ENCODE data around the gene CBX5. TPM values are rescaled to one million over a fixed set of nuclear protein-coding genes. Genes with fewer than 3 reads are reported as not detected.

Gene CBX5
- total and polyA plus RNA-seq, 2 donors (not counting 1 experiment from before 2014, with no cell fraction given), result 27.7 to 64.0 TPM

DNA sequence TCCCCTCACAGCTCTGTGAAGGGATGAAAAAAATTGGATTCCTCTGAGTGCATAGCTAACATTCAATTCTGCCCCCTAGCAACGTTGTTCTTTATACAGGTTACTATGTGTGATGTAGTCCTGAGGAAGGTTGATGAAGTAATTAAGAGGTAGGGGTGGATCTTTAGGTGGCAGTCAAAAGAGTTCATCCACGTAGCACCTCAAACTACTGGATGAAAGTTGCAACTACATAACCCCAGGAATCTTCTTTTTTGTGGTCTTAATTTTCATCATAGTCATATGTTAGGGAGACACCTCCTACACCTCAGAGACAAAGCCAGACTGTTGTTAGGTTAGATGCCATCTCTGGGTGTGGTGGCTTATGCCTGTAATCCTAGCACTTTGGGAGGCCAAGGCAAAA is 31.1 kb upstream of the CBX5 start:
- H3K4me1 ChIP-seq (ENCODE audit: control insufficient read depth, extremely low read depth, insufficient read depth, low read length), result no peaks in the 10 kb centered on the region
- no peak overlapping the region for H3K27ac ChIP-seq (ENCODE audit: insufficient read depth, low read length)
- no peak overlapping the region for H3K4me2 ChIP-seq (ENCODE audit: extremely low read depth, insufficient read depth, low read length)
- H3K9ac ChIP-seq (ENCODE audit: insufficient read depth, low read length), result no peak overlapping the region
- H2AFZ ChIP-seq (ENCODE audit: low read length), result no peak overlapping the region
- no peaks in the 10 kb centered on the region for H3K9me3 ChIP-seq (ENCODE audit: control insufficient read depth, insufficient read depth, low read depth, low read length)
- H3K36me3 ChIP-seq (ENCODE audit: control insufficient read depth, insufficient read depth, low read length), result no peaks in the 10 kb centered on the region
- DNase-seq (ENCODE audit: low read depth in 2 of 2), result no peak
- no peaks in the 10 kb centered on the region for H4K20me1 ChIP-seq (ENCODE audit: control insufficient read depth, extremely low read depth, insufficient read depth, low read length)
- no peaks in the 10 kb centered on the region for H3K79me2 ChIP-seq (ENCODE audit: control insufficient read depth, insufficient read depth, low read length)
- TF ChIP-seq, protein P1, sequence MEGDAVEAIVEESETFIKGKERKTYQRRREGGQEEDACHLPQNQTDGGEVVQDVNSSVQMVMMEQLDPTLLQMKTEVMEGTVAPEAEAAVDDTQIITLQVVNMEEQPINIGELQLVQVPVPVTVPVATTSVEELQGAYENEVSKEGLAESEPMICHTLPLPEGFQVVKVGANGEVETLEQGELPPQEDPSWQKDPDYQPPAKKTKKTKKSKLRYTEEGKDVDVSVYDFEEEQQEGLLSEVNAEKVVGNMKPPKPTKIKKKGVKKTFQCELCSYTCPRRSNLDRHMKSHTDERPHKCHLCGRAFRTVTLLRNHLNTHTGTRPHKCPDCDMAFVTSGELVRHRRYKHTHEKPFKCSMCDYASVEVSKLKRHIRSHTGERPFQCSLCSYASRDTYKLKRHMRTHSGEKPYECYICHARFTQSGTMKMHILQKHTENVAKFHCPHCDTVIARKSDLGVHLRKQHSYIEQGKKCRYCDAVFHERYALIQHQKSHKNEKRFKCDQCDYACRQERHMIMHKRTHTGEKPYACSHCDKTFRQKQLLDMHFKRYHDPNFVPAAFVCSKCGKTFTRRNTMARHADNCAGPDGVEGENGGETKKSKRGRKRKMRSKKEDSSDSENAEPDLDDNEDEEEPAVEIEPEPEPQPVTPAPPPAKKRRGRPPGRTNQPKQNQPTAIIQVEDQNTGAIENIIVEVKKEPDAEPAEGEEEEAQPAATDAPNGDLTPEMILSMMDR (conservative IDR thresholded peaks at IDR 0.05 in 1 of 2, IDR thresholded peaks at IDR 0.05 in 1 of 2; ENCODE audit: low read depth in 1 of 2, low read length in 2 of 2), result no peak
- no peak for TF ChIP-seq EZH2 (IDR thresholded peaks at IDR 0.05; ENCODE audit: low read length, missing control alignments)
- no peaks in the 10 kb centered on the region for H3K27me3 ChIP-seq (ENCODE audit: control insufficient read depth, insufficient read depth, low read length)
- H3K4me3 ChIP-seq (replicated peaks in 1 of 4; ENCODE audit: control extremely low read depth in 1 of 4, insufficient read depth in 1 of 4, low read depth in 3 of 4, low read length in 4 of 4), result no peak overlapping the region

DNA sequence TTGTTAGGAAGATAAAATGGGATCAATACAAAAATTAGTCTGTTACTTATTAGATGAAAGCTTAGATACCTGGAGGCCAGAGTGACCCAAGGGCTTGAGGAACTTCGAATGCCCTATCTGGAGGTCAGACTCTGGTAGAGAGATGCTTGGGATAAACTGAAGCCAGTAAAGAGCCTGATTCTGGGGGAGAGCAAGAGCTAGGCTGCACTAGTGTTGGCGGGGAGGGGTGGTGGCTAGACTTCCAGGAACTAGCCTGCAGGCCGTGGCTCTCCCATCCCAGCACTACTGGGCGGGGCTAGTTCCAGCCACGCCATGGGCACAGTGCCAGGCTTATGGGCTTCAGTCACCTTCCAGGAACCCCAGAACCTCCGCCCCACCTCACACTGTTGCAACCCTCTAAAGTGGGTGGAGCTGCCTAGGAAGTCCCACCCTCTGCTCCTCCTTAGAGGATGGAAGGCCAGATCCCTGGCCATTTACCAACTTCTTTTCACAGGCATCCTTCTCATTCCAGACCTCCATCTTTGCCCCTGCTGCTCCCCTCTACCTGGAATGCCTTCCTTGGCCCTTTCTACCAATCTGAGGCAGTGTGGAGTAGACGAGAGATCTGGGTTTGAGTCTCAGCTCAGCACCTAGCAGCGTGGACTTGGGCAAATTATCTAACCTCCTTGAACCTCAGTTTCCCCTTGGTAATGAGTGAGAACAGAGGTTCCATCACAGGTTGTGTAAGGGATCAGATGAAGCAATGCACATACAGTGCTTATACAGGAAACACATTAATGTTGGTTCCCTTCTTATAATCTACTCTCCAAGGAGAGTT is 27.2 kb upstream of the CBX5 start:
- Histone ChIP-seq H2AFZ (ENCODE audit: low read length) (no peak overlapping the region), H3K9me3 (ENCODE audit: control insufficient read depth, insufficient read depth, low read depth, low read length) (no peaks in the 10 kb centered on the region), H3K27ac (ENCODE audit: insufficient read depth, low read length) (no peak overlapping the region), H3K4me3 (replicated peaks in 1 of 4; ENCODE audit: control extremely low read depth in 1 of 4, insufficient read depth in 1 of 4, low read depth in 3 of 4, low read length in 4 of 4) (no peak overlapping the region), H3K27me3 (ENCODE audit: control insufficient read depth, insufficient read depth, low read length) (peaks cover 15% of the 10 kb centered on the region), H3K79me2 (ENCODE audit: control insufficient read depth, insufficient read depth, low read length) (no peaks in the 10 kb centered on the region), H3K36me3 (ENCODE audit: control insufficient read depth, insufficient read depth, low read length) (no peaks in the 10 kb centered on the region), H3K4me2 (ENCODE audit: extremely low read depth, insufficient read depth, low read length) (no peak overlapping the region), H4K20me1 (ENCODE audit: control insufficient read depth, extremely low read depth, insufficient read depth, low read length) (no peaks in the 10 kb centered on the region), H3K9ac (ENCODE audit: insufficient read depth, low read length) (no peak overlapping the region), H3K4me1 (ENCODE audit: control insufficient read depth, extremely low read depth, insufficient read depth, low read length) (peaks cover 4% of the 10 kb centered on the region)
- peak; percentile 55 to 67 for DNase-seq (ENCODE audit: low read depth in 2 of 2)
- no peak for TF ChIP-seq EZH2 (IDR thresholded peaks at IDR 0.05; ENCODE audit: low read length, missing control alignments)
- TF ChIP-seq, protein P1 (conservative IDR thresholded peaks at IDR 0.05 in 1 of 2, IDR thresholded peaks at IDR 0.05 in 1 of 2; ENCODE audit: low read depth in 1 of 2, low read length in 2 of 2), result no peak

DNA sequence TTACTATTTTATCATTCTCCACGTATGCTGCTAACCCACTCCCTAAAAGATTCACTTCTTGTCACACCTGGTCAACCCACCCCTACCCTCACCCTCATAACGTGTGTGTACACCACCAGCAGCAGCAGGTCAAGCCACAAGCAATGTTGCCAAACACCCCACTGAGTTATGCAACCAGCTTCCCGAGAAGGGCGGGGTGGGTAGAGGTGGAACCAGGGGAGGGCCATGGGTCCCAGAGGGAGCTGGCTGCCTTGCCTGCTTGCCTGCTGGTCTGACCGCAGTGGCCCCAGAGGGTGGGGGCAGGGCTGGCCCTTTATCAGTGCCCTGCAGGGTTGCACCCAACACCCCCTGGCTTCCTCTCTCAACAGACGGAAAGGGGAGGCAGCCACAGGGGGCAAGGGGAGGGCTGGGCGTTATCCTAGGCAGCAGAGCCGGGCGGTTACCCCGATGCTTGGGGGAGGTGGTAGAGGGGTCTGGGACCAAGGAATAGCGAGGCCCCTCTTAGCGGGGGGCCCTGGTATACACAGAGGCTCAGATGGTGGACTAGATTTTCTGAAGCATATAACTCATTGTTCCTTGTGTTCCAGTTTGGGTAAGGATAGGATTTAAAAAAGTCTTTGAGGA is 24.4 kb upstream of the CBX5 start:
- H3K27me3 ChIP-seq (ENCODE audit: control insufficient read depth, insufficient read depth, low read length), result peaks cover 29% of the 10 kb centered on the region
- no peak overlapping the region for H3K4me3 ChIP-seq (replicated peaks in 1 of 4; ENCODE audit: control extremely low read depth in 1 of 4, insufficient read depth in 1 of 4, low read depth in 3 of 4, low read length in 4 of 4)
- peaks cover 16% of the 10 kb centered on the region for H3K4me1 ChIP-seq (ENCODE audit: control insufficient read depth, extremely low read depth, insufficient read depth, low read length)
- TF ChIP-seq, protein P1 (conservative IDR thresholded peaks at IDR 0.05 in 1 of 2, IDR thresholded peaks at IDR 0.05 in 1 of 2; ENCODE audit: low read depth in 1 of 2, low read length in 2 of 2), result no peak
- peak; percentile 56 for TF ChIP-seq EZH2 (IDR thresholded peaks at IDR 0.05; ENCODE audit: low read length, missing control alignments)
- no peaks in the 10 kb centered on the region for H3K79me2 ChIP-seq (ENCODE audit: control insufficient read depth, insufficient read depth, low read length)
- no peaks in the 10 kb centered on the region for H3K9me3 ChIP-seq (ENCODE audit: control insufficient read depth, insufficient read depth, low read depth, low read length)
- no peak overlapping the region for H3K4me2 ChIP-seq (ENCODE audit: extremely low read depth, insufficient read depth, low read length)
- H3K36me3 ChIP-seq (ENCODE audit: control insufficient read depth, insufficient read depth, low read length), result no peaks in the 10 kb centered on the region
- H4K20me1 ChIP-seq (ENCODE audit: control insufficient read depth, extremely low read depth, insufficient read depth, low read length), result no peaks in the 10 kb centered on the region
- peak; percentile 56 to 57 for DNase-seq (ENCODE audit: low read depth in 2 of 2)
- no peak overlapping the region for H3K27ac ChIP-seq (ENCODE audit: insufficient read depth, low read length)
- H3K9ac ChIP-seq (ENCODE audit: insufficient read depth, low read length), result no peak overlapping the region
- H2AFZ ChIP-seq (ENCODE audit: low read length), result no peak overlapping the region
